NCI-H1417 treated with DMSO at 0.1 percent for 48 hours (cell line): ENCODE data around the gene SLC4A4.

Experiments
- DNase-seq: peaks from one replicate; lab custom pipeline; 2025; lab: John Stamatoyannopoulos, UW

SLC4A4 gene

GRCh38 chr4:71595576-71596108, 256.8 kb downstream of the SLC4A4 start:
- DNase-seq, result no peak

- DNase-seq, result no peak
Measured at GRCh38 chr4:71599578-71599977, 260.8 kb downstream of the SLC4A4 start.

- DNase-seq, result no peak
Measured at GRCh38 chr4:71602289-71602900, 263.6 kb downstream of the SLC4A4 start.

- no peak for DNase-seq
Measured at GRCh38 chr4:71604785-71605184, 266.0 kb downstream of the SLC4A4 start.

GRCh38 chr4:71607109-71607508, 268.3 kb downstream of the SLC4A4 start:
- DNase-seq, result no peak

GRCh38 chr4:71607780-71608677, 269.2 kb downstream of the SLC4A4 start:
- no peak for DNase-seq

GRCh38 chr4:71608678-71609071, 269.9 kb downstream of the SLC4A4 start:
- DNase-seq, result no peak

- DNase-seq, result no peak
Measured at GRCh38 chr4:71609167-71609566, 270.3 kb downstream of the SLC4A4 start.

- no peak for DNase-seq
Measured at GRCh38 chr4:71609651-71610050, 270.8 kb downstream of the SLC4A4 start.

- no peak for DNase-seq
Measured at GRCh38 chr4:71614621-71615020, 275.8 kb downstream of the SLC4A4 start.

- DNase-seq, result no peak
Measured at GRCh38 chr4:71616168-71616811, 277.5 kb downstream of the SLC4A4 start.
